Loucy (cell line): ENCODE results near the gene ANXA3.
A peak's percentile ranks its signal among the peaks of the same experiment; 100 is the strongest.

ENCODE experiments used
- H2AFZ ChIP-seq: fragments of 200-600 bp; sonication (generic); 2 replicates; pipeline ENCODE4 v1.6.0; 2016; ENCODE audit warnings: antibody characterized with exemption, mild to moderate bottlenecking, low read length, moderate library complexity
- H3F3A ChIP-seq: fragments of 200-600 bp; 2 replicates; pipeline ENCODE4 v1.6.0; 2016; ENCODE audit warnings: antibody characterized with exemption, low read depth, mild to moderate bottlenecking
- H3K27me3 ChIP-seq: fragments of 200-600 bp; sonication (generic); 2 replicates; pipeline ENCODE4 v1.6.1; 2014; ENCODE audit warnings: low read length, mild to moderate bottlenecking; ENCODE audit not compliant: insufficient read depth, poor library complexity, severe bottlenecking
- H3K36me3 ChIP-seq: fragments of 200-600 bp; sonication (generic); 2 replicates; pipeline ENCODE4 v1.6.1; 2016; ENCODE audit warnings: low read length; ENCODE audit not compliant: insufficient read depth
- H3K4me1 ChIP-seq: fragments of 200-600 bp; sonication (generic); 2 replicates; pipeline ENCODE4 v1.5.1; 2014; ENCODE audit warnings: low read length, mild to moderate bottlenecking; ENCODE audit not compliant: insufficient read depth, poor library complexity, severe bottlenecking
- H3K4me2 ChIP-seq: fragments of 200-600 bp; sonication (generic); 2 replicates; pipeline ENCODE4 v1.6.0; 2014; ENCODE audit warnings: antibody characterized with exemption, low read length, low read depth, mild to moderate bottlenecking; ENCODE audit not compliant: poor library complexity, severe bottlenecking
- H3K4me3 ChIP-seq: fragments of 200-600 bp; sonication (generic); 2 replicates; pipeline ENCODE4 v1.5.1; 2014; ENCODE audit warnings: low read length, mild to moderate bottlenecking, mixed read lengths; ENCODE audit not compliant: poor library complexity, severe bottlenecking
- H3K79me2 ChIP-seq: fragments of 200-600 bp; sonication (generic); 2 replicates; pipeline ENCODE4 v1.6.1; 2014; ENCODE audit warnings: low read length; ENCODE audit not compliant: insufficient read depth
- H3K9ac ChIP-seq: fragments of 200-600 bp; sonication (generic); 2 replicates; pipeline ENCODE4 v1.6.0; 2014; ENCODE audit warnings: mild to moderate bottlenecking, low read depth, low read length, moderate library complexity; ENCODE audit not compliant: poor library complexity, severe bottlenecking
- H3K9me2 ChIP-seq: fragments of 200-600 bp; sonication (generic); replicated peaks from 2 replicates; pipeline ENCODE4 v1.6.1; 2016; ENCODE audit warnings: low read depth, low read length, mixed read lengths
- H3K9me3 ChIP-seq: fragments of 200-600 bp; sonication (generic); 2 replicates; pipeline ENCODE4 v1.6.1; 2014; ENCODE audit warnings: mild to moderate bottlenecking, antibody characterized with exemption, low read length, low read depth; ENCODE audit not compliant: insufficient read depth
- H4K20me1 ChIP-seq: fragments of 200-600 bp; sonication (generic); 2 replicates; pipeline ENCODE4 v1.6.0; 2014; ENCODE audit warnings: antibody characterized with exemption, low read length, mild to moderate bottlenecking; ENCODE audit not compliant: insufficient read depth, poor library complexity, severe bottlenecking
- CTCF ChIP-seq: fragments of 200-600 bp; sonication (generic); conservative IDR thresholded peaks from 2 replicates; pipeline ENCODE4 v1.5.1; 2014; ENCODE audit warnings: mild to moderate bottlenecking, antibody characterized with exemption, low read length
- EZH2phosphoT487 ChIP-seq: fragments of 200-600 bp; IDR thresholded peaks from 2 replicates; pipeline ENCODE4 v1.6.1; 2018; ENCODE audit warnings: antibody characterized with exemption, mild to moderate bottlenecking, moderate library complexity, borderline replicate concordance

Gene ANXA3

DNA sequence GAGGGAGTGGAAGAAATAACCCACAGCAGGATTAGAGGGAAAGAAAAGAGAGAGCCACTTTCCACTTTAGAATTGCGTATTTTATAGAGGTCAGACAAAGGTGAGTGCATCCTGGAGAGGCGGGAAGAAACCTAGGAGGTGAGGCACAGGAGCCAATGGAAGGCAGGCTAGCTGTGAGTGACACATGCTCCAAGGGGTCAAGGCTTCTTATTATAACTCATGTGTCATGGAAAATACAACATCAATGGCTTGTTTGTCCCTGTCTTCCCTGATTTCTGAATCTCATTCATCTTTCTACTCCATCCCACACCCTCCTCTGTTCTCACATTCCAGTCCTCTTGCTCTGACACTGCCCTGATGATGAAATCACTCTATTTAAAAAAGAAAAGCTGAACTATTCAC is 14.4 kb downstream of the ANXA3 start:
- H3K9me3 ChIP-seq, result no peaks in the 10 kb centered on the region
- H3K9me2 ChIP-seq, result no peaks in the 10 kb centered on the region
- no peaks in the 10 kb centered on the region for H4K20me1 ChIP-seq
- no peak overlapping the region for H3K4me2 ChIP-seq
- H3K79me2 ChIP-seq, result no peaks in the 10 kb centered on the region
- peaks cover 18% of the 10 kb centered on the region for H3K4me1 ChIP-seq
- TF ChIP-seq EZH2phosphoT487 (no peak), CTCF (no peak)
- H3K9ac ChIP-seq, result no peak overlapping the region
- H3K27me3 ChIP-seq, result no peaks in the 10 kb centered on the region
- no peak overlapping the region for H2AFZ ChIP-seq
- no peak overlapping the region for H3K4me3 ChIP-seq
- H3F3A ChIP-seq, result no peaks in the 10 kb centered on the region
- H3K36me3 ChIP-seq, result no peaks in the 10 kb centered on the region

DNA sequence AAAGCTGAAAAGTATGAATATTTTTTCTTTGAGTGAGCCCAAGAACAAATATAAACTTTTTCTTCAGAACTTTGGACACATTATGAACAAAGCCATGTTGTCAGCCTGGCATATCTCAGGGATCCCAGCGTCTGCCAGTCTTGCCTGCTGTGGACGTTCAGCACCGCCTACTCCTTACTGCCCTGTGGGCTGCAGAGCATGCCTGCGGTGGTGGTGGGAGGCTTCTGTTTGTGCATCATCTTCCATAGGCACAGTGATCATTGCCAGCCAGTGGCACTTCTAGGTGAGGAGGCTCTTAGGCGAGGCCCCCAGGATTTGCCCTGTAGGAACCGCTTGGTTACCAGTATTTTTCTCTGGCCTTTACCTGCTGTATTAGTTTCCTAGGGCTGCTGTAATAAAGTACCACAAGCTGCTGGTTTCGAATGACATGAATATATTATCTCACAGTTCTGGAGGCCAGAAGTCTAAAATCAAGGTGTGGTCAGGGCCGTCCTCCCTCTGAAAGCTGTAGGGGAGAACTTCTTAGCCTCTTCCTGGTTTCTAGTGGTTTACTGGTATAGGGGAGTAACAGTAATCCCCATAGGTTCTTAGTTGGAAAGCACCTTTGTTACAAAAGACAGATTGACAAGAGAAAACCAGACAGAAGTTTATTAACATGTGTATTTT is 15.4 kb downstream of the ANXA3 start:
- Histone ChIP-seq H2AFZ (0 out of 2 replicates have a peak overlapping the region, but pooled peaks have one; percentile 11), H3K9me2 (no peaks in the 10 kb centered on the region)

DNA sequence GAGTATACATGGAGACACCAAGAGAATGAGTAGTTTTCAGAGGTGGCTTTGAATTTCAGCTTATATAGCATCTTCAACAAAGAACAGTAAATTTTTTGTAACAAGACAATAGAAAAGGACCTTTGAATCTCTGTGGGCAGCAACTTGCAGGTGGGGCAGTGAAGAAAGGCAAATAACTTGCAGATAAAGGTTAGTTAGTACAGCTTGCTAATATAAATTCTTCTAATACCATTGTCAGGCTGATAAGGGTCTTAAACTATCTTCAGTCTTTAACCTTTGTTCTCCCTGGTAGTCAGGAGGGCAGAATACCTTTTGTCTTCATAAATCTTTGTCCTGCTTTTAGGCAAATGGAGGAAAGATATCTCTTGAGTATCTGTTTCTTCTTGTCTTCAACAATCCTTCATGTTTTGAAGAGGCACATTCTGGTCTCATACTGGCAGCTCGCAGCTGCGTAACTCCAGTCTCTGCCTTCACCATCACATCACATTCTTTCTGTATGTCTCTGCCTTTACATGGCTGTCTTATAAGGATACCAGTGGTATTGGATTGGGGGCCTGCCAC is 16.0 kb downstream of the ANXA3 start:
- Histone ChIP-seq H3K27me3 (no peaks in the 10 kb centered on the region), H3K4me3 (no peak overlapping the region), H3K36me3 (no peaks in the 10 kb centered on the region), H3K9me2 (no peaks in the 10 kb centered on the region), H4K20me1 (no peaks in the 10 kb centered on the region), H3K4me1 (peaks cover 24% of the 10 kb centered on the region), H3K9ac (no peak overlapping the region), H3K79me2 (no peaks in the 10 kb centered on the region), H2AFZ (0 out of 2 replicates have a peak overlapping the region, but pooled peaks have one; percentile 11), H3K4me2 (no peak overlapping the region), H3K9me3 (no peaks in the 10 kb centered on the region), H3F3A (no peaks in the 10 kb centered on the region)
- no peak for TF ChIP-seq CTCF
- TF ChIP-seq EZH2phosphoT487, result no peak

More for the DNA sequence above, 15.4 kb downstream of the ANXA3 start:
- no peak overlapping the region for H3K4me3 ChIP-seq
- TF ChIP-seq CTCF (no peak), EZH2phosphoT487 (no peak)
- H3F3A ChIP-seq, result no peaks in the 10 kb centered on the region
- H3K9me3 ChIP-seq, result no peaks in the 10 kb centered on the region
- no peaks in the 10 kb centered on the region for H4K20me1 ChIP-seq
- peaks cover 21% of the 10 kb centered on the region for H3K4me1 ChIP-seq
- no peak overlapping the region for H3K9ac ChIP-seq
- no peak overlapping the region for H3K4me2 ChIP-seq
- no peaks in the 10 kb centered on the region for H3K36me3 ChIP-seq
- no peaks in the 10 kb centered on the region for H3K27me3 ChIP-seq
- H3K79me2 ChIP-seq, result no peaks in the 10 kb centered on the region
